Transverse colon (tissue), 4 donors: ENCODE results near the gene ANKS1A. TPM values are rescaled to one million over a fixed set of nuclear protein-coding genes. Genes with fewer than 3 reads are reported as not detected.

ENCODE experiments used
- DNase-seq: peaks from one replicate; pipeline ENCODE4 v3.0.0-alpha.2; 2019
- H3K27ac ChIP-seq, 4 donors: fragments of 200-600 bp; sonication (generic); 2 replicates each; pipeline ENCODE4 v1.5.1; 2016 to 2018; ENCODE audit warnings: inconsistent platforms in 4 of 4
- H3K27me3 ChIP-seq: fragments of 200-600 bp; sonication (generic); 2 replicates; pipeline ENCODE4 v1.5.1; 2017; ENCODE audit warnings: inconsistent platforms
- H3K36me3 ChIP-seq, 4 donors: fragments of 200-600 bp; sonication (generic); 2 replicates each; pipeline ENCODE4 v1.5.1; 2017 to 2019; ENCODE audit warnings: inconsistent platforms in 4 of 4
- H3K4me1 ChIP-seq, 4 donors: fragments of 200-600 bp; sonication (generic); 2 replicates each; pipeline ENCODE4 v1.5.1; 2017 to 2020; ENCODE audit warnings: inconsistent platforms in 4 of 4
- H3K4me3 ChIP-seq, 4 donors: fragments of 200-600 bp; sonication (generic); 1 replicate in 1 of 4; 2 replicates in 3 of 4; pipeline versions ENCODE4 v1.5.1 to v1.6.1; 2017 to 2019; ENCODE audit warnings: inconsistent platforms in 4 of 4
- H3K9me3 ChIP-seq, 2 donors: fragments of 200-600 bp; sonication (generic); 2 replicates each; pipeline ENCODE4 v1.5.1; 2017 to 2019; ENCODE audit warnings: inconsistent platforms in 2 of 2
- EP300 ChIP-seq: sonication (generic); formaldehyde crosslinking; IDR thresholded peaks from one replicate; pipeline ENCODE4 v1.6.1; 2017; ENCODE audit warnings: antibody characterized with exemption, low read depth
- POLR2A ChIP-seq: fragments of 450-650 bp; IDR thresholded peaks from one replicate; pipeline ENCODE4 v1.6.1; 2016; ENCODE audit warnings: antibody characterized with exemption, mild to moderate bottlenecking, moderate library complexity
- POLR2AphosphoS5 ChIP-seq, 3 donors: sonication (generic); formaldehyde crosslinking; IDR thresholded peaks; one replicate each; pipeline ENCODE4 v1.6.1; 2016; ENCODE audit warnings: antibody characterized with exemption in 3 of 3
- WGBS, 2 donors: methylation state at CpG; one replicate each; pipeline ENCODE4 v1.1.5; 2018; ENCODE audit warnings: low coverage in 1 of 2; 5-methylcytosine and 5-hydroxymethylcytosine counted together
- in situ Hi-C, 4 donors: fragments of 200-750 bp; cut with MboI; loops; one replicate each; pipeline versions ENCODE4 v1.15.0 to v1.15.1; 2017; ENCODE audit warnings: low sequenced_read_pairs in 3 of 4, low pct_ligation_motif_present in 1 of 4, low pct_unique_long_range_greater_than_20kb in 1 of 4
- intact Hi-C: fragments of 100-400 bp; cut with DNase I; formaldehyde crosslinking; loops from one replicate; pipeline ENCODE4 v1.15.1; 2023; ENCODE audit warnings: low total_unique reads
- total RNA-seq, 4 donors: library from RNA; depleted of rRNA; stranded (reverse); fragments of >200 nt; gene quantifications; one replicate each; pipeline ENCODE4 v1.1.0, GENCODE V29; 2016
- TF ChIP-seq, protein P1 (sequence below), 5 experiments: fragments of 200-600 bp in 3 of 5; fragments of 450-650 bp in 2 of 5; sonication (generic) in 3 of 5; IDR thresholded peaks; 1 replicate in 2 of 5; 2 replicates in 3 of 5; pipeline ENCODE4 v1.5.1; 2016 to 2017; ENCODE audit warnings: antibody characterized with exemption in 5 of 5, inconsistent platforms in 3 of 5, mild to moderate bottlenecking in 2 of 5, moderate library complexity in 1 of 5

ANKS1A gene
- total RNA-seq, 4 donors from 2014 or later: 37.5 to 44.0 (median 38.9) TPM

DNA sequence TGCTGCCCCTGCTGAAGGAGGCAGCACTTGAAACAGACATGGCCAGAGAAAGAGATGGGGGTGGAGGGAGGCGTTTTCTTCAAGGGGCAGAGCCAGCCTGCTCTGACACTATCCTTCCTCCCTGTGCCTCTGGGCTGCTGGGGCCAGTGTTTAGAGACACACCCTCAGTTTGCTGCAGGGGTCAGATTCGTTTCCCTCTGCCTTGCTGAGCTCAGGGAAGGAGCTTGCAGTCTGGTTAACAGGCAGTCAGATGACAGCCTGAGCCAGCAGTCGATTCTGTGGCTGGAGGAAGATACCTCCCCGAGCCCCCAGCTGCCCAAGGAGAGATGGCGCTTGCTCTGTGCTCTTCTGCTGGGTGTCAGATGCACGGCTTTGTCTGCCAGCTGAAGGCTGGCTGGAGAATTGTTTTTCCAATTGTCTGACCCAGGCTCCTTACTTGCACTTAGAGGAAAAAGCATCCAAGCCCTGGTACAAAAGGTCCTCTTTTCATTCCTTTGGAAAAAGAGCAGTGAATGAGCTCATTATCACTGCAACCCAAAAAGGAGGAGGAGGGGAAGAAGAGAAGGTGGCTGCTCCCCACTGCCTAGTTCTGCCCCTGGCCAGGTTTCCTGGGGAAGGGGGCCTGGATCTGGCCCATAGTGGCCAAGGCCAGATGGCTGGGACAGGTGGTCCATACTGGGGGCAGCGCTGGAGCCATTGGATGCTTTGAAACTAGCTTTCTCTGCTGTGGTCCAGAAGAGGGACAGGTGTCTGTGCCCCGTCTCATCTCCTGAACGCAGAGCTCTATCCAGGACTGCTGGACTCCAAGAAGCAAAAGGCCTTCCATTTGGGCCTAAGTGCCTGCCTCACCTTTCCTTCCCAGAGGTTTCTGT, 163.9 kb downstream of the ANKS1A start:
- H3K4me1 ChIP-seq: peaks cover 33 to 62% (median 39%) of the 10 kb centered on the region in 4 donors
- H3K9me3 ChIP-seq: no peaks in the 10 kb centered on the region
- 20 to 65% methylated on average over 1 to 9 of the region's 9 CpGs for WGBS, 2 donors
- no peaks in the 10 kb centered on the region for H3K27me3 ChIP-seq
- intact Hi-C loops (no loop called here), in situ Hi-C loops (no loop called here)
- H3K27ac ChIP-seq: peak overlapping the region; percentile 85 to 91 (median 90)
- TF ChIP-seq POLR2A (no peak), POLR2AphosphoS5 (IDR thresholded peaks at IDR 0.05) (peak in 2 of 3 donors; percentile 22 to 28), EP300 (no peak)
- TF ChIP-seq, protein P1, sequence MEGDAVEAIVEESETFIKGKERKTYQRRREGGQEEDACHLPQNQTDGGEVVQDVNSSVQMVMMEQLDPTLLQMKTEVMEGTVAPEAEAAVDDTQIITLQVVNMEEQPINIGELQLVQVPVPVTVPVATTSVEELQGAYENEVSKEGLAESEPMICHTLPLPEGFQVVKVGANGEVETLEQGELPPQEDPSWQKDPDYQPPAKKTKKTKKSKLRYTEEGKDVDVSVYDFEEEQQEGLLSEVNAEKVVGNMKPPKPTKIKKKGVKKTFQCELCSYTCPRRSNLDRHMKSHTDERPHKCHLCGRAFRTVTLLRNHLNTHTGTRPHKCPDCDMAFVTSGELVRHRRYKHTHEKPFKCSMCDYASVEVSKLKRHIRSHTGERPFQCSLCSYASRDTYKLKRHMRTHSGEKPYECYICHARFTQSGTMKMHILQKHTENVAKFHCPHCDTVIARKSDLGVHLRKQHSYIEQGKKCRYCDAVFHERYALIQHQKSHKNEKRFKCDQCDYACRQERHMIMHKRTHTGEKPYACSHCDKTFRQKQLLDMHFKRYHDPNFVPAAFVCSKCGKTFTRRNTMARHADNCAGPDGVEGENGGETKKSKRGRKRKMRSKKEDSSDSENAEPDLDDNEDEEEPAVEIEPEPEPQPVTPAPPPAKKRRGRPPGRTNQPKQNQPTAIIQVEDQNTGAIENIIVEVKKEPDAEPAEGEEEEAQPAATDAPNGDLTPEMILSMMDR (IDR thresholded peaks at IDR 0.05): no peak
- H3K4me3 ChIP-seq: no peak overlapping the region
- DNase-seq: peak; percentile 38
- no peaks in the 10 kb centered on the region for H3K36me3 ChIP-seq

DNA sequence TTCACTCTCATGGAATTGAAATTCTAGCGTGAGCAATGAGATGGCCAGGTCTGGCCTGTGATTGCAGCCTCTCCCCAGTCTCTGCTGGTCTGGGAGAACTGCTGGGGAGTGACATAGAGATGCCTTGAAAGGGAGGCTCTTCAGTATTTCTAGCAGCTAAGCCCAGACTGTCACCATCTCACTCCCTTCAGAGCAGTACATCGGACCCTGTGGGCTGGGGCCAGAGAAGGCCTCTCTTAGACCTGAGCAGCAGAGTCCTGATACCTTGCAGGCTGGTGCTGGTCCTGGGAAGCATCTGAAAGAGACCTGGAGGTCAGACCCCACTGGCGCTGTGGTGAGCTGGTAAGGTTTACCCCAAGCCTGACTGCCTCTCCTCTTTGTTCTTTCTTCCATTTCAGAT, 164.6 kb downstream of the ANKS1A start:
- Histone ChIP-seq H3K27me3 (no peaks in the 10 kb centered on the region), H3K36me3 (no peaks in the 10 kb centered on the region), H3K9me3 (no peaks in the 10 kb centered on the region), H3K4me3 (no peak overlapping the region), H3K4me1 (peaks cover 25 to 59% (median 31%) of the 10 kb centered on the region in 4 donors), H3K27ac (peak overlapping the region; percentile 85 to 91 (median 90))
- TF ChIP-seq, protein P1 (IDR thresholded peaks at IDR 0.05): no peak
- TF ChIP-seq EP300: no peak
- TF ChIP-seq POLR2AphosphoS5 (IDR thresholded peaks at IDR 0.05): no peak
- no peak for TF ChIP-seq POLR2A
- intact Hi-C loops: no loop called here
- in situ Hi-C loops: no loop called here
- 97% methylated on average over 3 of the region's 3 CpGs; no CpG with 5 or more reads in 1 of the 2 donors for WGBS, 2 donors
- no peak for DNase-seq

DNA sequence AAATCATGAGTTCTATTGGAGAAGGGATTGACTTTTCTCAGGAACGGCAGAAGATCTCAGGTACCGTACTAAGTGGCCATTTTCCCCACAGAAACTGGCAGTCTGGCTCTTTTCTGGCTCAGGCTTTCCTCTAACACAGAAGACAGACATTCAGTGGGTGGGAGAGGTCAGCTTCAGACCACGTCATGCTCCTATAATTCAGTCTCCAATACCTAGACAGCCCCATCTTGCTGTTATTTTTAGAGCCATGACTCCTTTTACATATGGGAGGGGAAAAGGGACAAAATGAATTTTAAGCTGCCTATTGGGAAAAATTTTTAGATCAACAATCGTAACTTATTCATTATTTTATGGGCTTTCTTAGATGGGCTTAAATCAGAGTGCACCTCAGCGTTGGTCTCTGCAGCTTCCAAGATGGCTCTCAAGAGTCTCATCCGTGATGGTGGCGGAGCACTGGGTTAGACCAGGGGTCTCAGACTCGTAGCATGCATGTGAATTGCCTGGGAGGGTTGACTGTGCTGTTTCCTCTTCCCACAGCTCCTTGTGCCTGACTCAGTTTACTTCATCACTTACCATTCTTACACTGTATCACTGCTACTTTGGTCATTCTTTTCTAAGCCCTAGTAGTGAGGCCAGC, 165.2 kb downstream of the ANKS1A start:
- H3K36me3 ChIP-seq: peaks cover 0 to 3% (median 0%) of the 10 kb centered on the region in 4 donors
- H3K27me3 ChIP-seq: no peaks in the 10 kb centered on the region
- peak overlapping the region; percentile 85 to 91 (median 90) for H3K27ac ChIP-seq
- no peak overlapping the region for H3K4me3 ChIP-seq
- no peak for DNase-seq
- intact Hi-C loops: no loop called here
- WGBS, 2 donors: 89 to 92% methylated on average over 3 to 8 of the region's 8 CpGs
- no peaks in the 10 kb centered on the region for H3K9me3 ChIP-seq
- no peak for TF ChIP-seq EP300
- no peak for TF ChIP-seq POLR2A
- TF ChIP-seq, protein P1 (IDR thresholded peaks at IDR 0.05): no peak
- no peak for TF ChIP-seq POLR2AphosphoS5 (IDR thresholded peaks at IDR 0.05)
- in situ Hi-C loops: no loop called here
- peaks cover 20 to 54% (median 26%) of the 10 kb centered on the region in 4 donors for H3K4me1 ChIP-seq

GRCh38 chr6:35054743-35055130, 165.7 kb downstream of the ANKS1A start:
- intact Hi-C loops: no loop called here
- H3K4me1 ChIP-seq: peaks cover 15 to 49% (median 21%) of the 10 kb centered on the region in 4 donors

More at GRCh38 chr6:35054743-35055130, 165.7 kb downstream of the ANKS1A start:
- no peaks in the 10 kb centered on the region for H3K9me3 ChIP-seq
- WGBS, 2 donors: 94 to 100% methylated on average over 1 of the region's 1 CpG
- H3K27me3 ChIP-seq: no peaks in the 10 kb centered on the region
- TF ChIP-seq POLR2AphosphoS5 (IDR thresholded peaks at IDR 0.05) (no peak), EP300 (no peak), POLR2A (no peak)
- TF ChIP-seq, protein P1 (IDR thresholded peaks at IDR 0.05): no peak
- in situ Hi-C loops: no loop called here
- peak overlapping the region in 1 of 4 donors; percentile 91 for H3K27ac ChIP-seq
- no peak for DNase-seq
- no peak overlapping the region for H3K4me3 ChIP-seq
- H3K36me3 ChIP-seq: peaks cover 0 to 8% (median under 1%) of the 10 kb centered on the region in 4 donors
